ENCODE results near the gene ZIC4.
A peak's percentile ranks its signal among the peaks of the same experiment; 100 is the strongest.

Gene ZIC4

GRCh38 chr3:147368561-147369221 lies 37.7 kb downstream of the ZIC4 start:
- no peak for DNase-seq

- DNase-seq, result no peak
Measured at GRCh38 chr3:147368151-147368550, 38.2 kb downstream of the ZIC4 start.

GRCh38 chr3:147367676-147368075 lies 38.7 kb downstream of the ZIC4 start:
- no peak for DNase-seq

- no peak for DNase-seq
Measured at GRCh38 chr3:147365196-147366115, 40.9 kb downstream of the ZIC4 start.

GRCh38 chr3:147364771-147365170 lies 41.6 kb downstream of the ZIC4 start:
- DNase-seq, result no peak

GRCh38 chr3:147361454-147362420 lies 44.6 kb downstream of the ZIC4 start:
- peak; percentile 55 for DNase-seq

GRCh38 chr3:147360646-147361453 lies 45.5 kb downstream of the ZIC4 start:
- DNase-seq, result peak; percentile 46

- DNase-seq, result no peak
Measured at GRCh38 chr3:147360051-147360439, 46.3 kb downstream of the ZIC4 start.

- no peak for DNase-seq
Measured at GRCh38 chr3:147359177-147360050, 46.9 kb downstream of the ZIC4 start.

- no peak for DNase-seq
Measured at GRCh38 chr3:147358144-147358992, 48.0 kb downstream of the ZIC4 start.

GRCh38 chr3:147356909-147357900 lies 49.1 kb downstream of the ZIC4 start:
- DNase-seq, result no peak

GRCh38 chr3:147356145-147356908 lies 50.0 kb downstream of the ZIC4 start:
- DNase-seq, result no peak

GRCh38 chr3:147355753-147356090 lies 50.6 kb downstream of the ZIC4 start:
- DNase-seq, result no peak

GRCh38 chr3:147355084-147355752 lies 51.1 kb downstream of the ZIC4 start:
- DNase-seq, result no peak

GRCh38 chr3:147354623-147355022 lies 51.7 kb downstream of the ZIC4 start:
- peak; percentile 59 for DNase-seq

- no peak for DNase-seq
Measured at GRCh38 chr3:147351301-147351700, 55.0 kb downstream of the ZIC4 start.

GRCh38 chr3:147348976-147349375 lies 57.4 kb downstream of the ZIC4 start:
- no peak for DNase-seq

GRCh38 chr3:147343926-147344325 lies 62.4 kb downstream of the ZIC4 start:
- no peak for DNase-seq

Data from NCI-H69 (cell line).